ENCODE data around the gene DNM3.

The DNM3 gene

DNA sequence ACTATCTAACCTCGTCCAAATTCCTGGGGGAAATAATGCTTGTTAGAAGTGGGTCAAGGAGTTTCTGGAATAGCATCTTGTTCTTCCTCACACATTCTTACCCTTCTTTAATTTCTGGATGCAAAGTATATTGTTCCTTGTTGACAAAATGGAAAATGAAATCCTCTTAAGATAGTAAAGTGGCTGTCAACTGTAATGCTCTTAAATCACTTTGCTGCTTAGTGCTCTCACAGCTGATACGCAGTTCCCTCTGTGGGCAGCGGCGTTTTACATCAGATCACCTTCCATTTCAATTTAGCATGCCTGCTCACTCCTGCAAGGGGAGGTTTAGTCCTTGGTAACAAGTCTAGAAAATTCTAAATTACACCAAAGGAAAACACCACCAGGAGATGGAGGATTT, 113.1 kb downstream of the DNM3 start:
- no peak overlapping the region for H3K27ac ChIP-seq (ENCODE audit: low read depth, low read length)
- H3K4me3 ChIP-seq (ENCODE audit: low read depth in 1 of 2, low read length in 2 of 2): no peak overlapping the region
- no peak overlapping the region for H3K9ac ChIP-seq (ENCODE audit: low read length)
- no peaks in the 10 kb centered on the region for H3K4me1 ChIP-seq (ENCODE audit: insufficient read depth, low read length)
- no peaks in the 10 kb centered on the region for H3K9me3 ChIP-seq (ENCODE audit: low read length)
- H3K27me3 ChIP-seq (ENCODE audit: control insufficient read depth in 1 of 2, insufficient read depth in 2 of 2, low read length in 2 of 2): no peaks in the 10 kb centered on the region
- no peaks in the 10 kb centered on the region for H3K36me3 ChIP-seq (ENCODE audit: insufficient read depth, low read length)

DNA sequence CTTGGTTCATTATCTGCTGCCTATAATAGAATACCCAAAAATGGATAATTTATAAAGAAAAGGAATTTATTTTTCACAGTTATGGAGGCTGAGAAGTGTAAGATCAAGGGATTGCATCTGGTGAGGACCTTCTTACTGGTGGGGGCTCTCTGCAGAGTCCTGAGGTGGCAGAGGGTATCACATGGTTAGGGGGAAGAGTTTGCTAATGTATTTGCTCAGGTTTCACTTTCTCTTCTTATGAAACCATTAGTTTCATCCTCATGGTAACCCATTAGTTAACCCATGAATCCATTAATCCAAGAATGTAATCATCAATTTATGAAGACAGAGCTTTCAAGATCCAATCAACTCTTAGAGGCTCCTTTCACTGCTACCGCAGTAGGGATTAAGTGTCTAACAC, 120.6 kb downstream of the DNM3 start:
- H3K27ac ChIP-seq (ENCODE audit: low read depth, low read length): no peak overlapping the region

DNA sequence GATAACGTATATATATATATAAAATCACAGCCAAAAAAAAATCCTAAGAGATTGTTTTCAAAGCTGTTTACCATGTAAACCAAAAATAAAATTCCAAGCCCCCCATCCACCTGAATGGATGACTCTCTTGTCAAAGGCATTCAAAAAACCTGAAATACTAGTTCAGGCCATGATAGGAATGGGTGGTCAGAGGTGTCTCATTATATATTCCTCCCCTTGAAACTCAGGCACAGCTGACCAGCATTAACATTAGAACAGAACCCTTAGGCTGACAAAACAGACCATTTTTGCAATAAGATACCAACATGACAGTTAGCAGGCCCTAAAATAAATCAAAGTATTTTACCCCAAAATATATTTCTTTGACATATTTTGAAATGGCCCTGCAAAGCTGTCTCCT, 122.5 kb downstream of the DNM3 start:
- no peaks in the 10 kb centered on the region for H3K27me3 ChIP-seq (ENCODE audit: control insufficient read depth in 1 of 2, insufficient read depth in 2 of 2, low read length in 2 of 2)
- no peak overlapping the region for H3K4me3 ChIP-seq (ENCODE audit: low read depth in 1 of 2, low read length in 2 of 2)
- H3K36me3 ChIP-seq (ENCODE audit: insufficient read depth, low read length): no peaks in the 10 kb centered on the region
- H3K27ac ChIP-seq (ENCODE audit: low read depth, low read length): no peak overlapping the region
- no peak overlapping the region for H3K9ac ChIP-seq (ENCODE audit: low read length)
- no peaks in the 10 kb centered on the region for H3K4me1 ChIP-seq (ENCODE audit: insufficient read depth, low read length)
- H3K9me3 ChIP-seq (ENCODE audit: low read length): no peaks in the 10 kb centered on the region

More for the DNA sequence above, 120.6 kb downstream of the DNM3 start:
- no peaks in the 10 kb centered on the region for H3K9me3 ChIP-seq (ENCODE audit: low read length)
- H3K4me3 ChIP-seq (ENCODE audit: low read depth in 1 of 2, low read length in 2 of 2): no peak overlapping the region
- H3K9ac ChIP-seq (ENCODE audit: low read length): no peak overlapping the region
- H3K36me3 ChIP-seq (ENCODE audit: insufficient read depth, low read length): no peaks in the 10 kb centered on the region
- no peaks in the 10 kb centered on the region for H3K27me3 ChIP-seq (ENCODE audit: control insufficient read depth in 1 of 2, insufficient read depth in 2 of 2, low read length in 2 of 2)
- H3K4me1 ChIP-seq (ENCODE audit: insufficient read depth, low read length): no peaks in the 10 kb centered on the region

DNA sequence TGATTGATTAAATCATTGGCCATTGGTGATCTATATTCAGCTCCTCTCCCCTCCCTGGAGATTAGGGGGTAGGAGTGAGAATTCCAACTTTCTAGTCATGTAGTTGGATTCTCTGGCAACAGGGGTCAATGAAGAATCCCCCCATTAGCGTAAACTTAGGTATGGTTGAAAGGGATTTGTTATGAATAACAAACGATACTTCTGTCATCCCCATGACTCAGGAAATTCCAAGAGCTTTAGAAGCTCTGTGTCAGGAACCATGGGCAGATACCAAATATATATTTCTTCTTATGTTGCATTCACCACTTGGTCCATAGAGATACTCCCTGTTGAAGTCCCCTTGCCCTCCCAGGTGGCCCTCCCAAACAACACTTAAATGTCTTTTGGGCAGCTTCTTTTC, 124.5 kb downstream of the DNM3 start:
- Histone ChIP-seq H3K9ac (ENCODE audit: low read length) (no peak overlapping the region), H3K9me3 (ENCODE audit: low read length) (no peaks in the 10 kb centered on the region), H3K27me3 (ENCODE audit: control insufficient read depth in 1 of 2, insufficient read depth in 2 of 2, low read length in 2 of 2) (no peaks in the 10 kb centered on the region), H3K27ac (ENCODE audit: low read depth, low read length) (no peak overlapping the region), H3K36me3 (ENCODE audit: insufficient read depth, low read length) (no peaks in the 10 kb centered on the region), H3K4me1 (ENCODE audit: insufficient read depth, low read length) (no peaks in the 10 kb centered on the region), H3K4me3 (ENCODE audit: low read depth in 1 of 2, low read length in 2 of 2) (no peak overlapping the region)

DNA sequence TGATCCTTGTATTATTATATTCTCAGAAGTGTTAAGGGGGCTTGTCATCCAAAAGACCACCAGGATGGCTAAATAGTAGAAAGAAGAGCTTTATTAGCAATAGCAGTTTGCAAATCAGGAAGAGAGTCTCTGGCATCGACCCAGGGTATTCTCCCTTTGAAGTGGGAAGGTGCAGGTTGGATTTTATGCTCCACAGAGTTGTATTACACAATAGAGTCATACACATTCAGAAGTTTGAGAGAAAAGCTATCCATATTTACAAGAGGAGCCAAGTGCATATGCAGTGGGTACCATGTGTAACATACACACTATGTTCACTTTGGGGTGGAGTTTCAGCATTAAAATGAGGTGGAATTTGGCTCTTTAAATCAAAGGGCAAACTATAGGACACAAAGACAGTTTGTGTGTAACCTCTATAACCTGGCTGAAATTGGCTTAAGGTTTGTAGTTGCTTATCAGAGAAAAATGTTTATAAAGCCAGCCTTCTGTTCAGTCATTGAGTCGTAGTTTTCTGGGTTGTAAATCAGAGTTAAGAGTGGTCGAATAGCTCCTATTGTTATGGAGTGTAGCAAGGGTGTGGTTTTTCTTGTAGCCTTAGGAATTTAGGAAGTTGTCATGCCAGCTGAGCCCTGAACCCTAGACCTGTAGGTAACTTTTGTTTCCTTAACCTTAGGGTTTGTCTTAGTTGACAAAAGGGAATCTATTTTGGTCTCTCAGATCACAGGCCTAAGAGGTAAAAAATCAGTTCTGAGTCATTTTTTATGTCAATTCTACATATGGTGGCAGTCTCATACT, 125.3 kb downstream of the DNM3 start:
- Histone ChIP-seq H3K4me1 (ENCODE audit: insufficient read depth, low read length) (no peaks in the 10 kb centered on the region), H3K4me3 (ENCODE audit: low read depth in 1 of 2, low read length in 2 of 2) (no peak overlapping the region), H3K27me3 (ENCODE audit: control insufficient read depth in 1 of 2, insufficient read depth in 2 of 2, low read length in 2 of 2) (no peaks in the 10 kb centered on the region), H3K27ac (ENCODE audit: low read depth, low read length) (no peak overlapping the region), H3K9ac (ENCODE audit: low read length) (no peak overlapping the region), H3K9me3 (ENCODE audit: low read length) (no peaks in the 10 kb centered on the region), H3K36me3 (ENCODE audit: insufficient read depth, low read length) (no peaks in the 10 kb centered on the region)

DNA sequence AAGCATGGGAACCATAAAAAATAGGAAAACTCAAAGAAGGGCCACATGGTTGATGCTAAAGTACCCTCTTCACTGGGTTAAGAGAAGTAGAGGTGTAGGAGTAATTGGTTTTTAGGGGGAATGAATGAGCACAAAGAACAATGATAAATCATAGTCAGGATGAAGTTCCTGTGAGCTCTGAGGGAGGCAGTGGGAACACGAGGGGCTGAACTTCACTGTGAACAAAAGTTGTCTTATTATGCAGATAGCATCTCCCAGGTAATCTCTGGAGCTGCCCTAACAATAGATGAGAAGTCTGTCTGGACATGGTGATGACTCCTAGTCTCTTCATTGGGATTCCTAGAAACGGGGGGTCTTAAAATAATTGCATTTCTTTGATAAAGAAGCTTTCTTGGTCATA, 127.9 kb downstream of the DNM3 start:
- Histone ChIP-seq H3K27me3 (ENCODE audit: control insufficient read depth in 1 of 2, insufficient read depth in 2 of 2, low read length in 2 of 2) (no peaks in the 10 kb centered on the region), H3K4me1 (ENCODE audit: insufficient read depth, low read length) (no peaks in the 10 kb centered on the region), H3K27ac (ENCODE audit: low read depth, low read length) (no peak overlapping the region), H3K36me3 (ENCODE audit: insufficient read depth, low read length) (no peaks in the 10 kb centered on the region), H3K9ac (ENCODE audit: low read length) (no peak overlapping the region), H3K9me3 (ENCODE audit: low read length) (no peaks in the 10 kb centered on the region), H3K4me3 (ENCODE audit: low read depth in 1 of 2, low read length in 2 of 2) (no peak overlapping the region)

DNA sequence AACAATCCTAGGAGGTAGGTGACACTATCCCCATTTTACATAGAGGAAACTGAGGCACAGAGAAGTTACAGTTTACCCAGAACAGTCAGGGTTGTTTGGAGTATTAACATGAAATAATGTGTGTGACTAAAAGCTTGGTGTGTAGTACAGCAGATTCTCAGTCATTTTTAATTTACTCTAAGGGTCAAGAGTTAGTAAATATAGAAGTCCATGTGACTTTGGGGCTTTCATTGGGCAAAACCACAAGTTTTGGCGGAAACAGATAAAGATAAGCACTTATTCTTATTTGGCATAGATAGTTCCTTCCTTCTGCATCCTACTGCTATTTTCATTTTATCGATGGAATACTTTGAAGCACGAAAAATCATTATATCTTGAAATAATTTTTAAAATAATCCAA, 128.5 kb downstream of the DNM3 start:
- no peaks in the 10 kb centered on the region for H3K9me3 ChIP-seq (ENCODE audit: low read length)
- no peaks in the 10 kb centered on the region for H3K36me3 ChIP-seq (ENCODE audit: insufficient read depth, low read length)

DNA sequence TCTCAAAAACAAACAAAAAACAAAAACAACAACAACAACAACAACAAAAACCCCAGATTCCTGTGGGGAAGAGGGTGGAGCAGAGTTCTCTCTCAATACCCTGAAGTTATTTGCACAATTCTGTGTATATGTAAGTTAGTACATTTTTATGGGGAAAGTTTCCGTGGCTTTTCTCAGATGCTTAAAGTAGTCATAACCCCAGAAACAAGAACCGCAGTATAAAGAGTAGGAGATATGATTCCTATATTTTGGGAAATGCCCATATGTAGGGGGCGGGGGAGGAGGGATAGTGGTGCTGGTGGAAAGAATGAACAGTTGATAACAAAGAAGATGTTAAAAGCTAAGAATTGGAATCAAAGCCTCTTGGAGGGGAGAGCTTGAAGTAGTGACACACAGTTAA, 131.5 kb downstream of the DNM3 start:
- Histone ChIP-seq H3K36me3 (ENCODE audit: insufficient read depth, low read length) (no peaks in the 10 kb centered on the region), H3K4me1 (ENCODE audit: insufficient read depth, low read length) (no peaks in the 10 kb centered on the region), H3K4me3 (ENCODE audit: low read depth in 1 of 2, low read length in 2 of 2) (no peak overlapping the region), H3K9me3 (ENCODE audit: low read length) (no peaks in the 10 kb centered on the region), H3K9ac (ENCODE audit: low read length) (no peak overlapping the region), H3K27ac (ENCODE audit: low read depth, low read length) (no peak overlapping the region), H3K27me3 (ENCODE audit: control insufficient read depth in 1 of 2, insufficient read depth in 2 of 2, low read length in 2 of 2) (no peaks in the 10 kb centered on the region)

More for the DNA sequence above, 128.5 kb downstream of the DNM3 start:
- Histone ChIP-seq H3K27me3 (ENCODE audit: control insufficient read depth in 1 of 2, insufficient read depth in 2 of 2, low read length in 2 of 2) (no peaks in the 10 kb centered on the region), H3K9ac (ENCODE audit: low read length) (no peak overlapping the region), H3K27ac (ENCODE audit: low read depth, low read length) (no peak overlapping the region), H3K4me1 (ENCODE audit: insufficient read depth, low read length) (no peaks in the 10 kb centered on the region), H3K4me3 (ENCODE audit: low read depth in 1 of 2, low read length in 2 of 2) (no peak overlapping the region)

DNA sequence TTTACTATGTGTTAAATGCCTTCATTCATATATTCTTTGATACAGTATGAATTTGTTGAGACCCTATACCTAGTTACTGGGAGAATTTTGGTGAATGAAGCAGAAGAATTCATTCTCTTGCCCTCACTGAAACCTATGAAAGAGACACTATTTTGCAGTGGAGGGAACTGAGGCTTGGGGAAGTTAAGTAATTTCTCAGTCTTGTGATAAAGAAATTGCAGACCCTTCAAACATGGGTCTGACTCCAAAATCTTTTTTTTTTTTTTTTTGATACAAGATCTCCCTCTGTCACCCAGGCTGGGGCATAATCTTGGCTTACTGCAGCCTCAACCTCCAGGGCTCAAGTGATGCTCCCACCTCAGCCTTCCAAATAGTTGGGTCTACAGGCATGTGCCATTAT, 132.1 kb downstream of the DNM3 start:
- H3K9ac ChIP-seq (ENCODE audit: low read length): no peak overlapping the region
- no peaks in the 10 kb centered on the region for H3K36me3 ChIP-seq (ENCODE audit: insufficient read depth, low read length)
- no peaks in the 10 kb centered on the region for H3K27me3 ChIP-seq (ENCODE audit: control insufficient read depth in 1 of 2, insufficient read depth in 2 of 2, low read length in 2 of 2)
- no peak overlapping the region for H3K27ac ChIP-seq (ENCODE audit: low read depth, low read length)
- H3K9me3 ChIP-seq (ENCODE audit: low read length): no peaks in the 10 kb centered on the region
- H3K4me3 ChIP-seq (ENCODE audit: low read depth in 1 of 2, low read length in 2 of 2): no peak overlapping the region
- no peaks in the 10 kb centered on the region for H3K4me1 ChIP-seq (ENCODE audit: insufficient read depth, low read length)

DNA sequence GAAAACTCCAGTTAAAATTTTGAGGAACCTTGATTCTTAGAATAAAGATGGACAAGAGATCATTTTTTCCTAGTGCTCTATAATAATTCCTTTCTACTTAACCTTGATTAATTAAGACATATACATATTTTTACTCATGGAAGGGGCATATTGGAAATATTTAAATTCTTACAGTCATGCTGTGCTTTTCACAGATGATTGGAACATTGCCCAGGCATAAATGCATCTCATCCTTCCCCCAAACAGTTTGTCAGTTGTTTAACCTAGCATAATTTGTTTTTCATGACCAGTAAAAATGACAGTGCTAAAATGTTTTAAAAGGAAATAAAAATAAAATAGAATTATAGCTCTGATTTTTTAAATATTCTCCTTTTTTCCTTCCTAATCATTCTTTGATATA, 140.0 kb downstream of the DNM3 start:
- H3K4me1 ChIP-seq (ENCODE audit: insufficient read depth, low read length): no peaks in the 10 kb centered on the region
- H3K36me3 ChIP-seq (ENCODE audit: insufficient read depth, low read length): no peaks in the 10 kb centered on the region
- no peak overlapping the region for H3K9ac ChIP-seq (ENCODE audit: low read length)
- no peaks in the 10 kb centered on the region for H3K27me3 ChIP-seq (ENCODE audit: control insufficient read depth in 1 of 2, insufficient read depth in 2 of 2, low read length in 2 of 2)
- H3K9me3 ChIP-seq (ENCODE audit: low read length): no peaks in the 10 kb centered on the region
- no peak overlapping the region for H3K4me3 ChIP-seq (ENCODE audit: low read depth in 1 of 2, low read length in 2 of 2)
- no peak overlapping the region for H3K27ac ChIP-seq (ENCODE audit: low read depth, low read length)

DNA sequence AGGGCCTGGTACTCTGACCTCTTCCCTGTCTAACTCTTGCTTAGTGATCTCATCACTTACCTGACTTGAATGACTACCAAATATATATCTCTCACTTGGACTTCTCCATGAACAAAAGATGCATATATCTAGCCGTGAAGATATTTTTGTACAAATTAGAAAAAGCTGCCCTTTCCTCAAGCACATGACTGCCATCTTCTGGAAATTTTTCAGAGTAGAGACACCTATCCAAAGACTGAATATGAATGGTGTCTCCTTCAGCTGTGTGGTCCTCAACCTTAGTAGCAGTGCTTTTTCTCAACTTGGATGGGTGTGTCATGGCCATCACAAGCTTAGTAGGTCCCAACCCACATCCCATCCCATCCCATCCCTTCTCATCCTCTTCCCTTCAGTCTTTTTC, 142.3 kb downstream of the DNM3 start:
- Histone ChIP-seq H3K27me3 (ENCODE audit: control insufficient read depth in 1 of 2, insufficient read depth in 2 of 2, low read length in 2 of 2) (no peaks in the 10 kb centered on the region), H3K9me3 (ENCODE audit: low read length) (no peaks in the 10 kb centered on the region), H3K9ac (ENCODE audit: low read length) (no peak overlapping the region), H3K4me3 (ENCODE audit: low read depth in 1 of 2, low read length in 2 of 2) (no peak overlapping the region), H3K4me1 (ENCODE audit: insufficient read depth, low read length) (no peaks in the 10 kb centered on the region), H3K36me3 (ENCODE audit: insufficient read depth, low read length) (no peaks in the 10 kb centered on the region), H3K27ac (ENCODE audit: low read depth, low read length) (no peak overlapping the region)

DNA sequence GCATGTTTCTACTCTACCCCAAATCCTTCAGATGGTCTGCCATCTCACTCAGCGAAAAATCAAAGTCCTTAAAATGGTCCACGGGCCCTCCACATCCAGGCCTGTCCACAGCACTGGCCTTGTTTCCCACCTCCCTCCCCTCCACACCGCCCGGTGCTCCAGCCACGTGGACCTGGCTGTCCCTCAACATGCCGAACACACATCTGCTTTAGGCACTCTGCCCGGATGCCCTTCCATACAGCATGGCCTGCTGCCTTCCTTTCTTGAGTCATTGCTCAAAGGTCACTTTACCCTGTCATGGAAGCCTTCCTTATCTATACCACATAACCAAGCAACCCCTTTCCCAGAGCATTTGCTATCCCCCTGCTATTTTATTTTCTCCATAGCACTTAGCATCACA, 143.0 kb downstream of the DNM3 start:
- Histone ChIP-seq H3K27ac (ENCODE audit: low read depth, low read length) (no peak overlapping the region), H3K4me1 (ENCODE audit: insufficient read depth, low read length) (no peaks in the 10 kb centered on the region), H3K9me3 (ENCODE audit: low read length) (no peaks in the 10 kb centered on the region)

More for the DNA sequence above, 143.0 kb downstream of the DNM3 start:
- Histone ChIP-seq H3K36me3 (ENCODE audit: insufficient read depth, low read length) (no peaks in the 10 kb centered on the region), H3K27me3 (ENCODE audit: control insufficient read depth in 1 of 2, insufficient read depth in 2 of 2, low read length in 2 of 2) (no peaks in the 10 kb centered on the region), H3K4me3 (ENCODE audit: low read depth in 1 of 2, low read length in 2 of 2) (no peak overlapping the region), H3K9ac (ENCODE audit: low read length) (no peak overlapping the region)

Data from muscle layer of colon (tissue), 2 donors.